Neural cell (in vitro differentiated cells): ENCODE data around the gene C10orf120. TPM values are rescaled to one million over a fixed set of nuclear protein-coding genes. Genes with fewer than 3 reads are reported as not detected.

Experiments used
- H2AFZ ChIP-seq: fragments of 200-600, 300-800 bp; sonication (generic), shearing (Covaris generic); 2 replicates; pipeline ENCODE4 v1.6.0; 2014; ENCODE audit warnings: low read depth, mild to moderate bottlenecking, antibody characterized with exemption, low read length, moderate library complexity
- H3F3A ChIP-seq: fragments of 200-600 bp; shearing (Covaris generic); 2 replicates; pipeline ENCODE4 v1.6.1; 2016; ENCODE audit warnings: mild to moderate bottlenecking, moderate library complexity, mixed read lengths, antibody characterized with exemption, low read length; ENCODE audit not compliant: insufficient read depth, poor library complexity, severe bottlenecking
- H3K27ac ChIP-seq: fragments of 200-600, 300-800 bp; sonication (generic), shearing (Covaris generic); 2 replicates; pipeline ENCODE4 v1.5.1; 2014; ENCODE audit warnings: mild to moderate bottlenecking, low read length, moderate library complexity
- H3K27me3 ChIP-seq: fragments of 300-800, 200-600 bp; sonication (generic), shearing (Covaris generic); 2 replicates; pipeline ENCODE4 v1.6.0; 2014; ENCODE audit warnings: mild to moderate bottlenecking, low read depth, low read length, moderate library complexity; ENCODE audit not compliant: insufficient read depth
- H3K36me3 ChIP-seq: fragments of 300-800, 200-600 bp; sonication (generic), shearing (Covaris generic); 2 replicates; pipeline ENCODE4 v1.5.1; 2014; ENCODE audit warnings: mild to moderate bottlenecking, antibody characterized with exemption, low read length, moderate library complexity; ENCODE audit not compliant: insufficient read depth
- H3K4me2 ChIP-seq: fragments of 300-800, 200-600 bp; sonication (generic), shearing (Covaris generic); 2 replicates; pipeline ENCODE4 v1.6.0; 2014; ENCODE audit warnings: mild to moderate bottlenecking, low read length
- H3K4me3 ChIP-seq: fragments of 300-800, 200-600 bp; sonication (generic), shearing (Covaris generic); 2 replicates; pipeline ENCODE4 v1.5.1; 2014; ENCODE audit warnings: mild to moderate bottlenecking, low read length, moderate library complexity
- H3K79me2 ChIP-seq: fragments of 200-600 bp; shearing (Covaris generic); replicated peaks from 2 replicates; pipeline ENCODE4 v1.6.0; 2014; ENCODE audit warnings: mild to moderate bottlenecking, low read length, moderate library complexity; ENCODE audit not compliant: insufficient read depth
- H3K9ac ChIP-seq: fragments of 300-800, 200-600 bp; sonication (generic), shearing (Covaris generic); 2 replicates; pipeline ENCODE4 v1.6.1; 2016; ENCODE audit warnings: mild to moderate bottlenecking, low read length, mixed read lengths
- H3K9me2 ChIP-seq: fragments of 200-600 bp; shearing (Covaris generic); 2 replicates; pipeline ENCODE4 v1.6.1; 2016; ENCODE audit warnings: mild to moderate bottlenecking, low read length, mixed read lengths; ENCODE audit not compliant: insufficient read depth
- H3K9me3 ChIP-seq: fragments of 200-600, 300-800 bp; sonication (generic), shearing (Covaris generic); 2 replicates; pipeline ENCODE4 v1.6.1; 2016; ENCODE audit warnings: mild to moderate bottlenecking, mixed run types, low read length, moderate library complexity, mixed read lengths
- H4K20me1 ChIP-seq: fragments of 200-600 bp; shearing (Covaris generic); 2 replicates; pipeline ENCODE4 v1.6.1; 2016; ENCODE audit warnings: mild to moderate bottlenecking, mixed run types; ENCODE audit not compliant: insufficient read depth
- CTCF ChIP-seq: fragments of 450-650 bp; IDR thresholded peaks from 2 replicates; pipeline ENCODE4 v1.5.1; 2014; ENCODE audit warnings: antibody characterized with exemption, mild to moderate bottlenecking, moderate library complexity; ENCODE audit not compliant: poor library complexity, severe bottlenecking
- EP300 ChIP-seq: fragments of 450-650 bp; conservative IDR thresholded peaks from 2 replicates; pipeline ENCODE4 v1.6.1; 2014; ENCODE audit warnings: antibody characterized with exemption, mild to moderate bottlenecking, moderate library complexity; ENCODE audit not compliant: poor library complexity, severe bottlenecking
- EZH2 ChIP-seq: fragments of 200-600, 300-800 bp; shearing (Covaris generic), sonication (generic); IDR thresholded peaks from 2 replicates; pipeline ENCODE4 v1.6.1; 2014; ENCODE audit warnings: antibody characterized with exemption, low read length, borderline replicate concordance, mild to moderate bottlenecking; ENCODE audit not compliant: insufficient read depth, poor library complexity, severe bottlenecking
- MXI1 ChIP-seq: fragments of 450-650 bp; conservative IDR thresholded peaks from 2 replicates; pipeline ENCODE4 v1.6.1; 2014; ENCODE audit warnings: antibody characterized with exemption, mild to moderate bottlenecking; ENCODE audit not compliant: poor library complexity, severe bottlenecking
- POLR2AphosphoS5 ChIP-seq: IDR thresholded peaks from 2 replicates; pipeline ENCODE4 v1.6.1; 2012
- RAD21 ChIP-seq: fragments of 450-650 bp; conservative IDR thresholded peaks from 2 replicates; pipeline ENCODE4 v1.6.1; 2014; ENCODE audit warnings: antibody characterized with exemption, mild to moderate bottlenecking, moderate library complexity
- REST ChIP-seq: IDR thresholded peaks from 2 replicates; pipeline ENCODE4 v1.6.1; 2012; ENCODE audit warnings: borderline replicate concordance
- SMC3 ChIP-seq: fragments of 450-650 bp; conservative IDR thresholded peaks from 2 replicates; pipeline ENCODE4 v1.6.1; 2014; ENCODE audit warnings: antibody characterized with exemption, mild to moderate bottlenecking, moderate library complexity; ENCODE audit not compliant: poor library complexity
- TAF1 ChIP-seq: IDR thresholded peaks from 2 replicates; pipeline ENCODE4 v1.6.1; 2012; ENCODE audit warnings: low read depth
- polyA plus RNA-seq: library from polyadenylated mRNA; depleted of rRNA; stranded (reverse); fragments of >200 nt; gene quantifications from 2 replicates; pipeline ENCODE4 v1.2.3, GENCODE V29; 2014

The C10orf120 gene
- polyA plus RNA-seq, 1 donor from 2014 or later, result not detected

DNA sequence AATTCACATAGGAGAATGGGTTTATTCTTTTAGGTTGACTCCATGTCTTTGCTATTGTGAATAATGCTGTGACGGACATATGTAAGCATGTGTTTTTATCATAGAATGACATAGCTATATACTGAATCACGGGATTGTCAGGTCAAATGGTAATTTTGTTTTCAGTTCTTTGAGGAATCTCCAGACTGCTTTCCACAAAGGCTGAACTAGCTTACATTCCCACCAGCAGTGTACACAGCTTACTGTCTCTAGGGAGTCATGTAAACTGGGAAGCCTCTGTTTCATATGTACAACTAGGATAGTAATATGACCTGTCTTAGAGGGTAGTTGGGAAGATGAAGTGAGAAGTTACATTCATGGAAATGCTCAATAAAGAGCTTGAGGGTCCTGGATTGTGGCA, 6.8 kb upstream of the C10orf120 start:
- TF ChIP-seq RAD21 (no peak), TAF1 (no peak), POLR2AphosphoS5 (no peak), MXI1 (no peak), SMC3 (no peak), EZH2 (no peak), REST (no peak), EP300 (no peak), CTCF (no peak)
- H4K20me1 ChIP-seq, result no peaks in the 10 kb centered on the region
- H3K36me3 ChIP-seq, result no peaks in the 10 kb centered on the region
- H3K9me3 ChIP-seq, result no peaks in the 10 kb centered on the region
- no peaks in the 10 kb centered on the region for H3F3A ChIP-seq
- no peaks in the 10 kb centered on the region for H3K9me2 ChIP-seq
- no peaks in the 10 kb centered on the region for H3K79me2 ChIP-seq
- no peaks in the 10 kb centered on the region for H3K27me3 ChIP-seq
- no peak overlapping the region for H3K4me2 ChIP-seq
- H3K9ac ChIP-seq, result no peak overlapping the region
- H3K4me3 ChIP-seq, result no peak overlapping the region
- no peak overlapping the region for H3K27ac ChIP-seq
- H2AFZ ChIP-seq, result no peak overlapping the region

DNA sequence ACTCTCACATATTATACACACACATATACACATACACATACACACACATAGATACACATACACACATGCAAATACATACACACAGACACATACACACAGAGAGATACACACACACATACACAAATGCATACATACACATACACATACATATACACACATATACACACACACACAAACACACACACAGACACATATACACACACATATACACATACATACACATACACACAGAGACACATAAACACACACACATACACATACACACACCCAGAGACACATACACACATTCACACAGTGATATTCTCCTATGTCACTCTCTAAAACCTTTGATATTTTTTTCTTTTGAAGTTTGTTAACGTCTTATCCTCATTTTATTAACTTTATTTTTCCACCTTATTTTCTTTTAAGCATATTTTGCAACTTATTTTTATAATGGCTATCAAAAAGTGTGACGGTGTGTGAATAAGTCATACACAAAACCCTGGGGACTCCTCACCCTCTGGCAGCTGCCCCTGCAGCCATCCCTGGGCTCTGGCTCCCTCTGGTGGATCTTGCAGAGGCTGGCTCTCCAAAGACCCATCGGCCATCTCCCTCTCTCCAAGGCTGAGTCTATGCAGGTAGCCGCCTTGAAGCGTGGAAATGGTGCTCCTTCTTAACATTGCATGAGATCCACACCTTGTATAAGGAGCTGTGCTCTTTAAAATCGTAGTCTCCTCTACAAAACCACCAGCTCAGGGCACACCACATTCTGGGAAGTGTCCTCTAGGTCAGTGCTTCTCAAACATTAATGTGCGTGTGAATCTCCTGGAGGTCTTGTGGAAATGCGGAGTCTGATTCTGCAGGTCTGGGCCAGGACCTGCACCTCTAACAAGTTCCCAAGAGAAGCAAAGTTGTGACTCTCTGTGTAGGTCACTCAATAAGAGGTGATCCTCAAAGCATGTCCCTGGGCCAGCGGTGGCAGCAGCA, 4.1 kb upstream of the C10orf120 start:
- Histone ChIP-seq H3K4me2 (no peak overlapping the region), H2AFZ (no peak overlapping the region), H3K36me3 (no peaks in the 10 kb centered on the region), H3K27ac (no peak overlapping the region), H3K9ac (no peak overlapping the region), H3K4me3 (no peak overlapping the region), H3K9me3 (no peaks in the 10 kb centered on the region), H3K79me2 (no peaks in the 10 kb centered on the region), H3K27me3 (no peaks in the 10 kb centered on the region), H4K20me1 (no peaks in the 10 kb centered on the region), H3F3A (no peaks in the 10 kb centered on the region), H3K9me2 (no peaks in the 10 kb centered on the region)
- TF ChIP-seq EZH2 (no peak), CTCF (peak; percentile 36), RAD21 (peak; percentile 37)
